Stomach (tissue), 9 donors: ENCODE measurements around the gene LHX4. TPM values are rescaled to one million over a fixed set of nuclear protein-coding genes. Genes with fewer than 3 reads are reported as not detected.
A peak's percentile ranks its signal among the peaks of the same experiment; 100 is the strongest.

ENCODE experiments used
- DNase-seq, 2 donors: peaks; one replicate each; pipeline versions ENCODE4 v3.0.0 to v3.0.0-alpha.2; 2013 to 2019
- H3K27ac ChIP-seq, 5 donors: fragments of 200-600 bp in 4 of 5; sonication (generic) in 4 of 5; one replicate each; pipeline ENCODE4 v1.5.1; 2013 to 2019; ENCODE audit warnings: mild to moderate bottlenecking in 1 of 5, moderate library complexity in 1 of 5
- H3K27me3 ChIP-seq, 3 donors: fragments of 200-600 bp; sonication (generic); one replicate each; pipeline ENCODE4 v1.5.1; 2017 to 2019; ENCODE audit warnings: mixed run types in 1 of 3
- H3K36me3 ChIP-seq, 4 donors: fragments of 200-600 bp; sonication (generic); 1 replicate in 3 of 4; 2 replicates in 1 of 4; pipeline ENCODE4 v1.5.1; 2016 to 2019
- H3K4me1 ChIP-seq, 4 donors: fragments of 200-600 bp; sonication (generic); one replicate each; pipeline ENCODE4 v1.5.1; 2016 to 2019
- H3K4me3 ChIP-seq, 4 donors: fragments of 200-600 bp; sonication (generic) in 3 of 4; one replicate each; pipeline ENCODE4 v1.5.1; 2016 to 2019; ENCODE audit warnings: mild to moderate bottlenecking in 1 of 4
- H3K9me3 ChIP-seq, 4 donors: fragments of 200-600 bp; sonication (generic); one replicate each; pipeline ENCODE4 v1.5.1; 2016 to 2019
- EP300 ChIP-seq: sonication (generic); formaldehyde crosslinking; IDR thresholded peaks from one replicate; pipeline ENCODE4 v1.6.1; 2017; ENCODE audit warnings: antibody characterized with exemption
- POLR2A ChIP-seq, 4 donors: fragments of 450-650 bp; IDR thresholded peaks; one replicate each; pipeline ENCODE4 v1.6.1; 2016; ENCODE audit warnings: antibody characterized with exemption in 4 of 4, control low read depth in 2 of 4, mild to moderate bottlenecking in 1 of 4, moderate library complexity in 1 of 4
- POLR2AphosphoS5 ChIP-seq, 3 donors: sonication (generic); formaldehyde crosslinking; IDR thresholded peaks; one replicate each; pipeline ENCODE4 v1.6.1; 2016; ENCODE audit warnings: antibody characterized with exemption in 3 of 3
- WGBS, 5 donors: extraction: QIAGEN DNeasy Blood & Tissue Kit in 3 of 5; methylation state at CpG; one replicate each; pipeline versions ENCODE4 v1.1.5 to v1.1.7; 2013 to 2018; 5-methylcytosine and 5-hydroxymethylcytosine counted together
- intact Hi-C: fragments of 100-400 bp; cut with DNase I; formaldehyde crosslinking; loops from one replicate; pipeline ENCODE4 v1.15.1; 2023; ENCODE audit warnings: low total_unique reads
- polyA plus RNA-seq, 3 donors: library from polyadenylated mRNA; stranded (reverse); fragments of 200-250 nt; gene quantifications; one replicate each; pipeline ENCODE4 v1.2.3, GENCODE V29; 2013
- total RNA-seq, 5 donors: library from RNA; depleted of rRNA; stranded (reverse); fragments of >200 nt; gene quantifications; one replicate each; pipeline versions ENCODE4 v1.1.0 to v1.2.3, GENCODE V29; 2014 to 2016
- TF ChIP-seq, protein P1 (sequence below), 7 experiments: fragments of 450-650 bp in 4 of 7; fragments of 200-600 bp in 3 of 7; sonication (generic) in 3 of 7; IDR thresholded peaks; one replicate each; pipeline ENCODE4 v1.5.1; 2016 to 2019; ENCODE audit warnings: antibody characterized with exemption in 7 of 7, control low read depth in 2 of 7, mild to moderate bottlenecking in 1 of 7
- donor health status: healthy with polysubstance abuse.
- donor health status: Bipolar disorder and iron deficiency.
- donor health status: healthy.

Gene LHX4
- total and polyA plus RNA-seq, 8 donors = 0.03 to 0.18 TPM; not detected in 6

DNA sequence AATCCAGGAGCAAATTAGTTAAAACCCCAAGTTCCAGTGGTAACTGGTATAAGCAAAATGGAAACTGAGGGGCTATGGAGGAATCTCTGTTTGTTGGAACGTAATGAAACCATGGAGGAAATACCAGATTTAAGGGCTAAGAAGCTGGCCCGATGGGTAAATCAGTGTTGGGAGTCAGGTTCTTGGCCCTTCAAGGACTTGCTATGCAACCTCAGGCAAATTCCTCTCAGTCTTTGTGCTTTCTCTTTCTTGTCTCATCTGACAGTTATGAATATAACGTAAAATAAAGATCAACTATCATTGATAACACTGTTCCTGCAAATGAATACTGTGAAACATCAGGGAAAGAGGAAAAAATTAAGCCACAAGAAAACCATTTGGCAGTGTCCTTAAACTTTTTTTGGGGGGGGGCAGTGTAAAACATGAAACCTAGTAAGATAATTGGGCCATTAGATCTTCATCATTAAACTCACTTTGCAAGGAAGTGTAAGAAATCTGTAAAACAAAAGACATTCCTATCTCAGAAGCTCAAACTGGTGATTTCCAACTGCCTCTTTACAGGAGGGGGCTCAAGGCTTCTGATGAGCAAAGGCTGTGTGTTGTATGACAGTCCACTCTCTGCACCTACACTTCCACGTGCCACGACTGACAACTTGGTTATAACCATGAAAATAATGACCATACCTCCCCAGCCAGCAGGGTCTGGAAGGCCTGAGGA lies 47.6 kb downstream of the LHX4 start:
- Histone ChIP-seq H3K4me1 (peaks cover 0 to 11% (median 0%) of the 10 kb centered on the region in 4 donors), H3K36me3 (peaks cover 0 to 45% (median 38%) of the 10 kb centered on the region in 4 donors), H3K9me3 (no peaks in the 10 kb centered on the region), H3K27ac (no peak overlapping the region), H3K27me3 (no peaks in the 10 kb centered on the region), H3K4me3 (no peak overlapping the region)
- TF ChIP-seq POLR2AphosphoS5 (IDR thresholded peaks at IDR 0.05) (no peak), POLR2A (IDR thresholded peaks at IDR 0.05) (no peak), EP300 (no peak)
- TF ChIP-seq, protein P1, sequence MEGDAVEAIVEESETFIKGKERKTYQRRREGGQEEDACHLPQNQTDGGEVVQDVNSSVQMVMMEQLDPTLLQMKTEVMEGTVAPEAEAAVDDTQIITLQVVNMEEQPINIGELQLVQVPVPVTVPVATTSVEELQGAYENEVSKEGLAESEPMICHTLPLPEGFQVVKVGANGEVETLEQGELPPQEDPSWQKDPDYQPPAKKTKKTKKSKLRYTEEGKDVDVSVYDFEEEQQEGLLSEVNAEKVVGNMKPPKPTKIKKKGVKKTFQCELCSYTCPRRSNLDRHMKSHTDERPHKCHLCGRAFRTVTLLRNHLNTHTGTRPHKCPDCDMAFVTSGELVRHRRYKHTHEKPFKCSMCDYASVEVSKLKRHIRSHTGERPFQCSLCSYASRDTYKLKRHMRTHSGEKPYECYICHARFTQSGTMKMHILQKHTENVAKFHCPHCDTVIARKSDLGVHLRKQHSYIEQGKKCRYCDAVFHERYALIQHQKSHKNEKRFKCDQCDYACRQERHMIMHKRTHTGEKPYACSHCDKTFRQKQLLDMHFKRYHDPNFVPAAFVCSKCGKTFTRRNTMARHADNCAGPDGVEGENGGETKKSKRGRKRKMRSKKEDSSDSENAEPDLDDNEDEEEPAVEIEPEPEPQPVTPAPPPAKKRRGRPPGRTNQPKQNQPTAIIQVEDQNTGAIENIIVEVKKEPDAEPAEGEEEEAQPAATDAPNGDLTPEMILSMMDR (IDR thresholded peaks at IDR 0.05) = no peak
- no peak for DNase-seq
- intact Hi-C loops = no loop called here
- WGBS, 5 donors = 89 to 96% (median 94%) methylated on average over 5 of the region's 5 CpGs

DNA sequence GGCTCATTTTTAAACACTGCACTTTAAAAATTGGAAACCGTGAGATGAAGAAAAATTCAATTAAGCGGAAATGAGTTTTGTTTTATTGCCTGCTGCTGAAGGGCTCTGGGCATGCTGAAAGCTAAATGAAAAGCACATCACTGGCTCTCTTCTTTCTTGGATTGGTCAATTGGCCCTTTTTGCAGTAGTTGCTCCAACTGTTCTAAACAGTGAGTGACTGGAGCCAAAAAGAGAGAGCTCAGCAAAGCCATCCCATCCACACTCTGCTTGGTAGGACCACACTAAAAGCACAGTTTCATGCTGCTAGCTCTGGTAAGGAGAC lies 48.1 kb downstream of the LHX4 start:
- no peak for DNase-seq
- WGBS, 5 donors = 85 to 93% (median 89%) methylated on average over 2 of the region's 2 CpGs
- intact Hi-C loops = no loop called here
- Histone ChIP-seq H3K4me3 (no peak overlapping the region), H3K4me1 (peaks cover 0 to 11% (median 0%) of the 10 kb centered on the region in 4 donors), H3K36me3 (peaks cover 0 to 43% (median 37%) of the 10 kb centered on the region in 4 donors), H3K27ac (peak overlapping the region in 1 of 5 donors; percentile 20), H3K27me3 (no peaks in the 10 kb centered on the region), H3K9me3 (no peaks in the 10 kb centered on the region)
- TF ChIP-seq POLR2A (IDR thresholded peaks at IDR 0.05) (no peak), EP300 (no peak), POLR2AphosphoS5 (IDR thresholded peaks at IDR 0.05) (no peak)
- TF ChIP-seq, protein P1 (IDR thresholded peaks at IDR 0.05) = no peak

DNA sequence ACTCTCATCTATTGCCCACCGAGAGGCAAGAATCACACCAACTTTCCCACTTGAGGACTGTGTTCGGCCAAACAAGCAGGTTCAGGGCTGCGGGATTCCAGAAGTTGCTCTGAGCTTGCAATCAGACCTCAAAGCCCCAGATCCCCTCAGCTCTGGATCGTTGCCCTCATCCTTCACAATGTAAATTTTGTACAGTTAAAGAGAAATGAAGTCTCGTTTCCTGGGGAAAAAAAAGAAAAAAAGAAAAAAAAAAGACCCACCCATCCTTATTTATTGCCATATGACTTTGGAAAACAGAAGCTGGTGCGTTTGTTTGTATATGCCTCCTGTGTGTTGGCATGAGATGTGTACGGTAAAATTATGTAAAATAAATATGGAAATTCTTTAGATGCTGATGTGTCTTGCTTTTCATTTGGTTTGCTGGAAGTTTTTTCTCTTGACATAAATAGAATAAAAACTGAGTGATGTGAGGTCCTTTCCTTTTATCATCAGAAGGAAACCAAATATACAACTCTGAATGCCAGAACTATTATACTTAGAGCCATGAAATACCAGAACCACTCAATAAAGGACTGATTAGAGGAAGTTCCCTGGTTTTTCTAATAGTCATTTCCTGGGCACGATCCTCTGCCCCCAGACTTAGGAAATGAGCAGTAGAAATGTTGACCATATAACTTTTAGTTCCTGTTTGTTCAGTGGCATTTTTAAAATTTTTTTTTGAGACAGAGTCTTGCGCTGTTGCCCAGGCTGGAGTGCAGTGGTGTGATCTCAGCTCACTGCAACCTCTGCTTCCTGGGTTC lies 48.7 kb downstream of the LHX4 start:
- Histone ChIP-seq H3K36me3 (peaks cover 0 to 39% (median 33%) of the 10 kb centered on the region in 4 donors), H3K4me3 (no peak overlapping the region), H3K4me1 (peaks cover 0 to 11% (median 0%) of the 10 kb centered on the region in 4 donors), H3K27me3 (no peaks in the 10 kb centered on the region), H3K9me3 (no peaks in the 10 kb centered on the region), H3K27ac (peak overlapping the region in 2 of 5 donors; percentile 47 to 54)
- no peak for DNase-seq
- 85 to 93% (median 88%) methylated on average over 9 of the region's 9 CpGs for WGBS, 5 donors
- intact Hi-C loops = no loop called here
- TF ChIP-seq POLR2AphosphoS5 (IDR thresholded peaks at IDR 0.05) (no peak), EP300 (no peak), POLR2A (IDR thresholded peaks at IDR 0.05) (no peak)
- TF ChIP-seq, protein P1 (IDR thresholded peaks at IDR 0.05) = no peak

DNA sequence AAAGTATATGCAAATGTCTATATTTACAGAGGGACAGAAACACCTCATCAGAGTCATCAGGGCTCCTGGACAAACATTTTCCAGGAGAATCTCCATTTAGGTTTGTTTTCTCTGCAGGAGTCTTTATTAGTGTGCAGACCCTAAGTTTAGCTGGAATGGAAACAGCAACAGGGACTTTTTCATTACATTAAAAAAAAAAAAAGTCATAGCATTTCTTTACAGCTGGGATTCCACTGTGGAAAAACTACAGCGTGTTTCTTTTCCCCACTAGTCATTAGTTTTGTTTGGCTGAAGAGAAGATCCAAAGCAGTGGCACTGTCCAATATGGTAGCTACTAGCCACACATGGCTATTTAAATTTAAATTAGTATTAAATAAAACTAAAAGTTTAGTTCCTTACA lies 49.6 kb downstream of the LHX4 start:
- Histone ChIP-seq H3K36me3 (peaks cover 0 to 36% (median 28%) of the 10 kb centered on the region in 4 donors), H3K4me3 (no peak overlapping the region), H3K9me3 (no peaks in the 10 kb centered on the region), H3K27ac (peak overlapping the region in 2 of 5 donors; percentile 47 to 54), H3K27me3 (no peaks in the 10 kb centered on the region), H3K4me1 (peaks cover 0 to 11% (median 0%) of the 10 kb centered on the region in 4 donors)
- WGBS, 5 donors = 89 to 100% (median 97%) methylated on average over 1 of the region's 1 CpG
- DNase-seq = no peak
- intact Hi-C loops = no loop called here
- TF ChIP-seq, protein P1 (IDR thresholded peaks at IDR 0.05) = no peak
- TF ChIP-seq POLR2A (IDR thresholded peaks at IDR 0.05) = no peak
- no peak for TF ChIP-seq POLR2AphosphoS5 (IDR thresholded peaks at IDR 0.05)
- no peak for TF ChIP-seq EP300
